A549 (cell line): ENCODE results near the gene POT1.

Experiments
- CHD4 ChIP-seq: fragments of 200-600 bp; sonication (generic); IDR thresholded peaks from 2 replicates; pipeline ENCODE4 v1.6.1; 2016; ENCODE audit warnings: antibody characterized with exemption, mild to moderate bottlenecking, borderline replicate concordance
- EP300 ChIP-seq, 2 experiments: fragments of >200 bp; sonication (Bioruptor Twin); formaldehyde crosslinking; IDR thresholded peaks; 2 replicates in 1 of 2; 3 replicates in 1 of 2; pipeline ENCODE4 v1.6.1; 2016 to 2017
- KDM1A ChIP-seq: fragments of 200-600 bp; sonication (generic); IDR thresholded peaks from 2 replicates; pipeline ENCODE4 v1.6.1; 2016; ENCODE audit warnings: low read depth, mild to moderate bottlenecking
- TF ChIP-seq, protein P1 (sequence below): fragments of >200 bp; sonication (Bioruptor Twin); formaldehyde crosslinking; IDR thresholded peaks from 3 replicates; pipeline ENCODE4 v1.5.1; 2016

DNA sequence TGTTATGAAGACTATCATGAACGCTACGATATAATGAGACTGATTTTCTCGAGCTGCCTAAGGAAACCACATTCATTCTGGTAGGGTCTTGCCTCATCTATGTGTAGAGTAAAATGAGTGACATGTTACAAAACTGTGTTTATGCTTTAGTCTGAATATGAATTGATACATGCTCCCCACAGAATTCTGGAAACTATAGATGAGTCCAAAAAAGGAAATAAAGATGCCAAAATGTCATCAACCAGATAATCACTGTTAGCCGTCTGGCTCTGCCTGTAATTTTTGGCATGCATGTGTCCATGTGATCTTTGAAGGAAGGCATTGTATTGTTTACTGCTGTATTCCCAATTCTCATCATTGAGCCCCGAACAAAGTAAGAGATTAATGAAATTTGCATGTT, 121.4 kb downstream of the POT1 start:
- no peak for TF ChIP-seq KDM1A
- TF ChIP-seq, protein P1, sequence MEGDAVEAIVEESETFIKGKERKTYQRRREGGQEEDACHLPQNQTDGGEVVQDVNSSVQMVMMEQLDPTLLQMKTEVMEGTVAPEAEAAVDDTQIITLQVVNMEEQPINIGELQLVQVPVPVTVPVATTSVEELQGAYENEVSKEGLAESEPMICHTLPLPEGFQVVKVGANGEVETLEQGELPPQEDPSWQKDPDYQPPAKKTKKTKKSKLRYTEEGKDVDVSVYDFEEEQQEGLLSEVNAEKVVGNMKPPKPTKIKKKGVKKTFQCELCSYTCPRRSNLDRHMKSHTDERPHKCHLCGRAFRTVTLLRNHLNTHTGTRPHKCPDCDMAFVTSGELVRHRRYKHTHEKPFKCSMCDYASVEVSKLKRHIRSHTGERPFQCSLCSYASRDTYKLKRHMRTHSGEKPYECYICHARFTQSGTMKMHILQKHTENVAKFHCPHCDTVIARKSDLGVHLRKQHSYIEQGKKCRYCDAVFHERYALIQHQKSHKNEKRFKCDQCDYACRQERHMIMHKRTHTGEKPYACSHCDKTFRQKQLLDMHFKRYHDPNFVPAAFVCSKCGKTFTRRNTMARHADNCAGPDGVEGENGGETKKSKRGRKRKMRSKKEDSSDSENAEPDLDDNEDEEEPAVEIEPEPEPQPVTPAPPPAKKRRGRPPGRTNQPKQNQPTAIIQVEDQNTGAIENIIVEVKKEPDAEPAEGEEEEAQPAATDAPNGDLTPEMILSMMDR: no peak
- TF ChIP-seq CHD4: no peak
- TF ChIP-seq EP300 (IDR thresholded peaks at IDR 0.05): no peak
